HG03175 (cell line): ENCODE measurements around the gene SHANK2.

Experiments
- ATAC-seq: cut with Tn5 transposase; IDR thresholded peaks from one replicate; pipeline ENCODE4 v1.9.1; 2021; ENCODE audit warnings: mild to moderate bottlenecking, moderate library complexity; ENCODE audit not compliant: unreplicated experiment

Gene SHANK2

GRCh38 chr11:71252269-71252769 is at the start of gene SHANK2:
Gene SHANK2, minus strand, starts transcription at chr11:71252577. Its CDS starts 105,251 bp downstream, at chr11:71147326.
- no peak for ATAC-seq

DNA sequence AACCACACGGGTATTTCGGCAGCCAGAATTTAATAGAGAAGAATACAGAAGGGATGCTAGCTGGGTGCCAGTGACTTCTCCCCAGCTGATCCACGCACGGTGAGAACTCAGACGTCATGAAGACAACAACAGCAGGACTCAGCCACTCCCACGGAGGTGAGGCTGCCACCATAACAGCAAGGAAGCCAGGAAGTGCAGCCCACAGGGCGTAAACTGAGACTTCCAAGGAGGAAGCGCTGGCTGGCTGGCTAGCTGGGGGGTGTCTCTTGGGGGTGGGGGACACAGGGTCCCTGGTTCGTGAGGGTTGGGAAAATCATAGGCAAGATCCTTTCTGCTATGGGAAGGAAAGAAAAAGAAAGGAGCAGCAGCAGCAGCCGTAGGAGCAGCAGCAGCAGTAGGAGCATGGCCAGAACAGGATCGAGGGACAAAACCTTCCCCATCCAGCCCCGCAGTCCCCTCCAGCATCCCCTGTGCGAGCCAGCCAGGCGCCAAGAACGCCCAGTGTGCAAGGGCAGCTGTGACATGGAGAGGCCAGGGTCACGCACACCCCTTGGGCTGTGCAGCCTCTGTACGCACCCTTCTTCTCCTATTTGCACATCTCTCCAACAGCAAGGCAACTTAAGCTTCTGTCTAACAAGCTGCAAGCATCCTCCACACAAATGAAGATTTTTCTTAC is 49.6 kb upstream of the SHANK2 start:
- ATAC-seq: no peak

DNA sequence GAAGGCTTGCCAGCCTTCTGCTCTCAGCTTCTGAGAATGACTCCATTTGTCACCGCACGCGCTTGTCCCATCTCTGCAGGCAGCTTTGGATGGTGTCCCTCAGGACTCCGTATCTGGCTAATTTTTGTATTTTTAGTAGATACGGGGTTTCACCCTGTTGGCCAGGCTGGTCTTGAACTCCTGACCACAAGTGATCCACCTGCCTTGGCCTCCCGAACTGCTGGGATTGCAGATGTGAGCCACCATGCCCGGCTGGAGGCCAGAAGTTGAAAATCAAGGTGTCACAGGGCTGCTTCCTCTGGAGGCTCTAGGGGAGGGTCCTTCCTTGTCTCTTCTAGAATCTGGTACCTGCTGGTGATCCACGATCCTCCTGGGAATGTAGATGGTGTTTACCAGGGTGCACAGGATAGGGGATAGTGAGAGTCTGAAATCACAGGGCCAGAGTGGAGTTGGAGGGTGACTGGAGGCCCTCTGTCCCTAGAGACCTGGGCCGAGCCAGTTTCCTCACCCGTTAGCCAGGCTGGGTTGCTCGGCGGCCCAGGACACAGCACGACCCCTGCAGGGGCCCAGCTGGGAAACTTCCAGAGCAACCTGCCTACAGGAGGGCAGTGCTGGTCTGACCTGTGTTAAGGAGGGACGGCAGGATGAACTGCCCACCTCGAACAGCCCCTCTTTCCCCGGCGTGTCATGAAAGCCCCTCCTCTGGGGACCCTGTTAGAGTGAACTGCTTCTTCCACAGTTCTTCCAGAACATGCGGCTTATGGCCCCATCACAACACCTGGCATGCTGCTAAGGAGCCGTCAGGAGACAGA is 48.9 kb upstream of the SHANK2 start:
- no peak for ATAC-seq

- ATAC-seq: no peak
Measured at GRCh38 chr11:71300187-71300586, 47.8 kb upstream of the SHANK2 start.

- ATAC-seq: no peak
Measured at GRCh38 chr11:71298761-71299181, 46.4 kb upstream of the SHANK2 start.

GRCh38 chr11:71298016-71298550 is 45.7 kb upstream of the SHANK2 start:
- no peak for ATAC-seq

DNA sequence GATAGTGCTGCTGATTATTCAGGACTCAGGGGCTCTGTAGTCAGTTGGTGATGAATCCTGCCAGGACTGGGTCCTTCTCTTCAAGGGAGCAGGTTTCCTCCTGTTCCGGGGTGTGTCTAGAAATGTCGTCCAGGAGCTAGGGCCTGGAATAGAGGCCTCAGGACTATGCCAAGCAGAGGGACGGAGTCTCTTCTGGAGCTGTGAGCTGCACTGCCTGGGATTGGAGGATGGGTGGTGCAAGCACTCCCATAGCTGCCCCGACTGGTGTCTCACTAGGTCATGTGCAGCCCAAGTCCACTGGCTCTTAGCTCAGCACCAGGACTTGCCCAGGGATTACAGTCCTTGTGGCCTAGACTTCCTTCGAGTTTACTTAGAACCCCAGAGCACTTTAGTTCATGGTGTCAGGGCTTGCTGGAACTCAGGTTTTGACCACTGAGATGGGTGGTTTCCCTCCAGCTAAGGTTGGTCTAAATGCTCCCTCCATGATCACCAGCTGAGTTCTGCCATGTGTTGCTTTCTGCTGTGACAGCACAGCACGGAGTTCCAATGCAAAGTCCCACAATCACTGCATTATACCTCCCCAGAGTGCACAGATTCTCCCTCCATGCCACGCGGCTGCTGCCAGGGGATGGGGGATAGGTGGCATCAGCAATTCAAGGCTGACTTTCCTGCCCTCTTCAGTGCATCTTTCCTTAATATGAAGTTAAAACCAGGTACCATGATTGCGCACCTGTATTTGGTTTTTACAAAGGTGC is 42.6 kb upstream of the SHANK2 start:
- no peak for ATAC-seq

GRCh38 chr11:71293961-71294782 is 41.8 kb upstream of the SHANK2 start:
- ATAC-seq: no peak

GRCh38 chr11:71286701-71287643 is 34.6 kb upstream of the SHANK2 start:
- no peak for ATAC-seq

DNA sequence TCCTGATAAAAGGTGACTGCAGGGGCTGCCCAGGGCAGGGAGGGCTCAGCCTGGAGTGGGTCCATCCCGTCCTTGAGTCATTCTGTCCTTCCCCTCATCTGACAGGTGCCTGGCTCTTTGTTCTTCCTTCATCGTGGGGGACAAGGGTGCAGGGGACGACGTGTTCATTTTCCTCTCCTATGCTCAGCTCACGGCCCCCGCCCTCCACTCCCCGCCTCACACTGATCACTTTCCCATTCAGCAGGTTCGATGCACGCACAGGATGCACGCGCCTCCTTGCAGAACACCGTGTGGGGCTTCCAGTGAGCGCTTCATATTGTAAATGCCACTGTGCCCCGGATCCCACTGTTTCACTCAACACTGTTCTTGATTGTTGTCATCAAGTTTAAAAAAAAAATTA is 32.7 kb upstream of the SHANK2 start:
- no peak for ATAC-seq

DNA sequence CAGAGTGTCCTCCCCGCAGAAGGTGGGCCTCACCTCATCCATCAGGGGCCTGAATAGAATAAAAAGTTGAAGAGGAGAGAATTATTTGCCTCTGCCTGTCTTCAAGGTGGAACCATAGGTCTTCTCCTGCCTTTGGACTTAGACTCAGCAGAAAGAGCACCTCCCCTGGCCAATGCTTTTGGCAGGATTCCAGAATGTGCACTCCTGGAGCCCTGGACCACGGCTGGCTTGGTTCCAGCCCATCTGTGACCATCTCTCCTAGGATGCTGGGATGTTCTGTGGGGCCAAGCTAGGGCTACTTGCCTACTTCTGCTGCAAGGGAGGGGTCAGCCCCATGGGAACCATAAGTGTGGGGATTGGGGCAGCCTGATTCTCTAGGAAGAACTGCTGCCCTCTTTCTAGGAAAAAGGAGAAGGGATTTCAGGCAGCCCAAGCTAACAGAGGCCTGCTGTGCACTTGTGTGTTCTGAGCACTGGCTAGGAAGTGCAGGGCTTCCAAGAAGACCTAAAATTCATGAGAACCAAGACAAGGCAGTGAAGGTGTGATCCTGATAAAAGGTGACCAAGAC is 32.2 kb upstream of the SHANK2 start:
- ATAC-seq: no peak

DNA sequence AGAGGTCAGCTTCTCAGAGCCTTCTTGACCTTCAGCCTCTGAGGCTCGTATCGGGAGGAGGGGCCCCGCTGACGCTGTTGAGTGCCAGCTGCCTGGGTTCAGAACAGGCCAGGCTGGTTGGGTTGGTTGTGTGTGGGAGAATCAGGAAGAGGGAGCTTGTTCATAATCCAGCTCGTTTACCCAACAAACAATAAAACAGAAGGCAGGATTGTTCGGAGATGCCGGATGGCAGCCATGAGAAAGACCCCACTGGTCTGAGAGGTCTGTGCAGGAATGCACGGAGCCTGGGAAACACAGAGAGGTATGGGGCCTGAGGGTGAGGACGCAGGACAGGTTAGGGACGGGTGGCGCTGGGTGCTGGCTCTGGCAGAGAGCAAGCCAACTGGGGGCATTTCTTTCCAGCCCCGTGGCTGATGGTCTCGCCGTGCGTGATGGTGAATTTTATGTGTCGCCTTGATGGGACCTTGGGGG is 31.6 kb upstream of the SHANK2 start:
- ATAC-seq: no peak

DNA sequence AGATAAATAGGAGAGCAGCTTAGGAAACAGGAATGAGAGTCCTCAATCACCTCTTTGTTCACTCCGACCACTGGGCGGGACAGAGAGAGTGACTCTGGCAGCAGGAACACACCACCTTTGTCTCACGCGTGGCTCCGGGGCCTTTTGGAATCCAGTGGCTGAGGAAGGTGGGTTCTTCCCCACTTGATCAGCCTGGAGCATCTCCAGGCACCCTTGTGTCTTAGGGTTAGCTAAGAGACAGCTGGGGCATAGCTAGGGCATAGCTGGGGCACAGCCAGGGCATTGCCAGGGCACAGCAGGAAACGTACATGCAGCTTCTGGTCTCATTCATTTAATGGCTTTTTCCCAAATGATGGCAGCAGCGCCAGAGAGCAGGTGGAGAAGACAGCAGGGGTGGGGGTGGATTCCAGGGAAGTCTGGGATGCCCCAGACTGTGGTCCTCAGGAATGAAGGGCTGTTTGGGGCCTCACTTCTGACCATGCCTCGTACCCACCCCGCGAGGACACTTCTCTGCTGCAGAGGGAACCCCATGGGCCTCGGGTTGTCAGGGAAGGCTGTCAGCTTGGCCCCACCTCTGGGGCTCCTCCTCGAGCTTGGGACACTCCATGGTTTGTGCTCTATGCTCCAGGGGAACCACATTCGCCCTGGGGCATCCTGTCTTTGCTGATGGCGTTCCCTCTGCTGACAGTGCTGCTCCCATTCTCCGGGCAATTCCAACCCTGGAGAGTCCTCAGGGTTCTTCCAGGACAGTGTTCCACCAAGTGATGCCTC is 30.4 kb upstream of the SHANK2 start:
- ATAC-seq: no peak

DNA sequence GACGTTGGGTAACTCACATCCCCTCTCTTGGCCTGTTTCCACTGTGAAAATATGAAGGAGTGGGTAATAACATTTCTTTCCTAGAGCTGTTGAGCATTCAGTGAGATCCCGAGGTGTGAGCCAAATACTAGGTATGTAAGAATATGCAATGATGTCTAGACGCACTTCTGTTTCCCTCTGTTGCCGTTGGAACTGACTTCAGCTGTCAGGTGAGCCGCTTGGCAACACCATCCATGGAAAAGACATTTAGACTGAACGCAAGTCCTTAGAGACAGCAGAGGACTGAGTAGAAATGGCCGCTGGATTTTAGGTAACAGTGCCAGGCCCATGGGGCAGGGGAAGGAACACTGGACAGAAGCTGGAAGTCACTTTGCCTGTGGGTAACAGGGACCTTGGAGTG is 29.5 kb upstream of the SHANK2 start:
- no peak for ATAC-seq

- ATAC-seq: no peak
Measured at GRCh38 chr11:71281204-71281603, 28.8 kb upstream of the SHANK2 start.

DNA sequence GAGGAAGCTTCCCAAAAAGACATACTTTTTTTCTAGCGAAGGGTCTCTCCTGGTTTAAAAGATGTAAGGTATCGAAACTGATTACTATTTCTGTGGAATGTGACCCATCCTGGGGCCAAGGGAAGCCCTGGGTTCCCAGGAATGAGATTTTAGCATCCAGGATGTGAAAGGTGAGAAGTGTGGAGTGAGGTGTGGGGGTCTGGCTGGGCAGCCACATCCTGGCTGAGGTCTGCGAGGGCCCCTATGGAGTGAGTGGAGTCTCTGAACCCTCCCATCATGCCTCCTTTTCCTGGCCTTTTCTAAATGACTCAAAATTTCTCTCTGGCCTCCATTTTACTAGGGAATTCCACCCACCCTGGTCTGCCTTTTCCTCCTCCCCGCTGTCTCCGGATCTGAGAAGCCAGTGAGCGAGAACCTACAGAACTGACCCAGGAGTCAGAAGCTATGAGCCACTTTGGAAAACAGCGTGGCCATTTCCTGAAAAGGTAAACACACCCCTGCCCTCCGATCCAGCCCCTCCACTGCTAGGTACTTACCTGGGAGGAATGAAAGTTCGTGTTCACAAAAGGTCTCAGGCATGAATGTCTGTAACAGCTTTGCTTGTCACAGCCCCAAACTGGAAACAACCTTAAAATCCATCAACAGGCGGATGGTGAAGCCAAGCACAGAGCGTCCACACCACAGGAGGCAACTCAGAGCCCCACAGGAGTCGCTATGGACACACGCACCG is 27.7 kb upstream of the SHANK2 start:
- no peak for ATAC-seq

DNA sequence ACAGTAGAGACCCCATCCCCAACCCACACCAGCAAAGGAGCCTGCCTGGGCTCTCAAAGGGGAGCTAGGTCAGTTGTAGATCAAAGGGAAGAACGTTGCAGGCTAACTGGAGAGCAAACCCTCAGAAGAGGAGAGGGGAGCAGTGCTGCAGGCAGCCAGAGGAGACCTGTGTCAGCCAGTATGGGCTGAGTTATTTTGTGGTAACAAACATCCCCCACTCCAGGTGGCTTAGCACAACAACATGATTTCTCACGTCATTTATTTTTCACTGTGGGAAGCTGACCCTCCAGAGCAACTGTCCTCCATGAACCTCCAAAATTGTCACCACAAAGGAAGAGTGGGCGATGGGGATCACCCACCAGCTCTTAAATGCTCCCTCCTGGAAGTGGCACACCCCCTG is 19.8 kb upstream of the SHANK2 start:
- no peak for ATAC-seq
